ENCODE results near the gene KLHL35. TPM values are rescaled to one million over a fixed set of nuclear protein-coding genes. Genes with fewer than 3 reads are reported as not detected.

KLHL35 gene
- total and polyA plus RNA-seq, 4 donors: 0.07 to 0.42 (median 0.15) TPM; not detected in 1

GRCh38 chr11:75400146-75400865 lies 32.7 kb downstream of the KLHL35 start:
- Histone ChIP-seq H3K27me3 (ENCODE audit: control insufficient read depth in 4 of 4, insufficient read depth in 4 of 4, low read length in 3 of 4) (no peaks in the 10 kb centered on the region), H3K4me3 (ENCODE audit: low read depth in 1 of 3, low read length in 3 of 3) (peak overlapping the region; percentile 69 to 98 (median 98)), H3K36me3 (ENCODE audit: control insufficient read depth in 4 of 4, insufficient read depth in 3 of 4, low read depth in 1 of 4, low read length in 3 of 4) (peaks cover 4 to 40% (median 39%) of the 10 kb centered on the region in 4 donors), H3K4me1 (ENCODE audit: control insufficient read depth in 4 of 4, insufficient read depth in 4 of 4, low read length in 3 of 4) (peaks cover 0 to 14% (median 4%) of the 10 kb centered on the region in 4 donors), H3K9me3 (ENCODE audit: control insufficient read depth in 4 of 4, low read length in 3 of 4) (no peaks in the 10 kb centered on the region), H3K27ac (ENCODE audit: low read depth in 1 of 2, low read length in 2 of 2) (peak overlapping the region; percentile 89 to 95), H3K9ac (ENCODE audit: low read depth in 1 of 2, low read length in 2 of 2) (peak overlapping the region; percentile 95 to 99)
- WGBS: 10% methylated on average over 11 of the region's 11 CpGs
- no peak for TF ChIP-seq CTCF (IDR thresholded peaks at IDR 0.05; ENCODE audit: low read depth, low read length, missing input control)
- no peak for TF ChIP-seq RXRA (IDR thresholded peaks at IDR 0.05)
- peak; percentile 37 to 38 for TF ChIP-seq HNF4A (conservative IDR thresholded peaks at IDR 0.05)
- TF ChIP-seq GABPA (IDR thresholded peaks at IDR 0.05 in 1 of 2, conservative IDR thresholded peaks at IDR 0.05 in 1 of 2): no peak
- DNase-seq (ENCODE audit: low spot score): no peak

DNA sequence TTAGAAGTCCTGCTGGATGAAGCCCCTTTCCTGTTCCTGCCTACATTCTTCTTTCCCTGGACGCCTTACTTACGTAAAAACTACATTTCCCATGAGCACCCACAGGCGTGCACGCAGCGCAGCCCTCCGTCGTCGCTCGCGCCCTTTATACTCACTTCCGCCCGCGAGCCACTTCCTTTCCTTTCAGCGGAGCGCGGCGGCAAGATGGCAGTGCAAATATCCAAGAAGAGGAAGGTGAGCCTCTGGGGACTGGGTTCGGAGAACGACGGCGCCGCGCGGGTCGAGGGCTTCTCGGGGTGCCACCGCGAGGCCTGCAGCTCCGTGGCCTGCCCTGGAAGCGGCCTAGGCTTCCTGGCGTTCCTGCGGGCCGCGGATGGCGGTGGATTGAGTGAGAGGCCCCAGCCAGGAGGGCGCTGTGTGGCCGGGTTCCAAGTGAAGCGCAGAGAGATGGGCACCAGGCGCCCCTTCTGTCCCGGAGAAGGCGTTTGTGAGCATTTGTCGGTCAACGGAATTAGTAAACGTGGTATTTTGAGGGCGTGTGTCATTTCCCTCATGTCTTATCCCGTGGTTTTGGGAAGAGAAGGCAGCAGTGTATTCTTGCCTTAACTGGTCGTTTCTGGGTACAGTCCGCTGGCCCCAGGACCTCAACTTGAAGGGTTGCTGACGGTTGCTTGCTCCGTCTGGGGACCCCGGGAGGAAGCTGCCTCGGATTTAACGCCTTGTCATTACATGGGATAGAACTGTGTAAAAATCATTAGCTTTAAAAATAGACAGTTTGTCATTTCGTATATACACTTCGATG lies 33.5 kb downstream of the KLHL35 start, which contains the start of gene RPS3:
TSS of gene RPS3 (plus strand) at position 175 of the 802 bp plus-strand sequence. CDS start at position 205, 30 bp downstream.
- H3K27me3 ChIP-seq (ENCODE audit: control insufficient read depth in 4 of 4, insufficient read depth in 4 of 4, low read length in 3 of 4): no peaks in the 10 kb centered on the region
- under 1% methylated on average over 55 of the region's 55 CpGs for WGBS
- peak within 1 kb of the TSS; percentile 69 to 98 (median 98) for H3K4me3 ChIP-seq (ENCODE audit: low read depth in 1 of 3, low read length in 3 of 3)
- H3K9ac ChIP-seq (ENCODE audit: low read depth in 1 of 2, low read length in 2 of 2): peak within 1 kb of the TSS; percentile 95 to 99
- H3K9me3 ChIP-seq (ENCODE audit: control insufficient read depth in 4 of 4, low read length in 3 of 4): no peaks in the 10 kb centered on the region
- peak; percentile 98 for TF ChIP-seq YY1 (IDR thresholded peaks at IDR 0.05)
- peak; percentile 11 for TF ChIP-seq FOXA2 (IDR thresholded peaks at IDR 0.05)
- TF ChIP-seq RAD21 (IDR thresholded peaks at IDR 0.05): peak in 1 of 2 donors; percentile 10
- TF ChIP-seq, protein P1, sequence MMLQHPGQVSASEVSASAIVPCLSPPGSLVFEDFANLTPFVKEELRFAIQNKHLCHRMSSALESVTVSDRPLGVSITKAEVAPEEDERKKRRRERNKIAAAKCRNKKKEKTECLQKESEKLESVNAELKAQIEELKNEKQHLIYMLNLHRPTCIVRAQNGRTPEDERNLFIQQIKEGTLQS (IDR thresholded peaks at IDR 0.05): no peak
- peak; percentile 96 for TF ChIP-seq REST (IDR thresholded peaks at IDR 0.05)
- TF ChIP-seq, protein P2, sequence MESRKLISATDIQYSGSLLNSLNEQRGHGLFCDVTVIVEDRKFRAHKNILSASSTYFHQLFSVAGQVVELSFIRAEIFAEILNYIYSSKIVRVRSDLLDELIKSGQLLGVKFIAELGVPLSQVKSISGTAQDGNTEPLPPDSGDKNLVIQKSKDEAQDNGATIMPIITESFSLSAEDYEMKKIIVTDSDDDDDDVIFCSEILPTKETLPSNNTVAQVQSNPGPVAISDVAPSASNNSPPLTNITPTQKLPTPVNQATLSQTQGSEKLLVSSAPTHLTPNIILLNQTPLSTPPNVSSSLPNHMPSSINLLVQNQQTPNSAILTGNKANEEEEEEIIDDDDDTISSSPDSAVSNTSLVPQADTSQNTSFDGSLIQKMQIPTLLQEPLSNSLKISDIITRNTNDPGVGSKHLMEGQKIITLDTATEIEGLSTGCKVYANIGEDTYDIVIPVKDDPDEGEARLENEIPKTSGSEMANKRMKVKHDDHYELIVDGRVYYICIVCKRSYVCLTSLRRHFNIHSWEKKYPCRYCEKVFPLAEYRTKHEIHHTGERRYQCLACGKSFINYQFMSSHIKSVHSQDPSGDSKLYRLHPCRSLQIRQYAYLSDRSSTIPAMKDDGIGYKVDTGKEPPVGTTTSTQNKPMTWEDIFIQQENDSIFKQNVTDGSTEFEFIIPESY (IDR thresholded peaks at IDR 0.05): peak; percentile 60
- no peak for TF ChIP-seq HNF4A (conservative IDR thresholded peaks at IDR 0.05)
- peak; percentile 52 for TF ChIP-seq SP1 (IDR thresholded peaks at IDR 0.05)
- TF ChIP-seq MAX (IDR thresholded peaks at IDR 0.05): peak; percentile 73
- TF ChIP-seq JUND (IDR thresholded peaks at IDR 0.05): no peak
- peak in 1 of 2 donors; percentile 27 for TF ChIP-seq RXRA (IDR thresholded peaks at IDR 0.05)
- no peak for TF ChIP-seq EGR1 (IDR thresholded peaks at IDR 0.05; ENCODE audit: low read depth in 2 of 2)
- no peak for TF ChIP-seq HNF4G (IDR thresholded peaks at IDR 0.05)
- TF ChIP-seq GABPA (IDR thresholded peaks at IDR 0.05 in 1 of 2, conservative IDR thresholded peaks at IDR 0.05 in 1 of 2): peak; percentile 84 to 96
- TF ChIP-seq NR2F2 (IDR thresholded peaks at IDR 0.05): no peak
- peak; percentile 99 for TF ChIP-seq TAF1 (conservative IDR thresholded peaks at IDR 0.05)
- peak; percentile 22 for TF ChIP-seq FOXA1 (IDR thresholded peaks at IDR 0.05)
- TF ChIP-seq CTCF (IDR thresholded peaks at IDR 0.05; ENCODE audit: low read depth, low read length, missing input control): no peak
- peak; percentile 89 for DNase-seq (ENCODE audit: low spot score)
- H3K36me3 ChIP-seq (ENCODE audit: control insufficient read depth in 4 of 4, insufficient read depth in 3 of 4, low read depth in 1 of 4, low read length in 3 of 4): peaks cover 0 to 33% (median 32%) of the 10 kb centered on the region in 4 donors
- H3K4me1 ChIP-seq (ENCODE audit: control insufficient read depth in 4 of 4, insufficient read depth in 4 of 4, low read length in 3 of 4): peaks cover 0 to 14% (median 4%) of the 10 kb centered on the region in 4 donors
- peak within 1 kb of the TSS; percentile 89 to 95 for H3K27ac ChIP-seq (ENCODE audit: low read depth in 1 of 2, low read length in 2 of 2)

All from liver (tissue), 9 donors.